NOMO-1 (cell line): Measurements from ENCODE around the gene CATSPERE.

Experiments
- DNase-seq, 2 experiments: peaks; one replicate each; lab custom pipeline; 2025; ENCODE audit not compliant: unreplicated experiment in 2 of 2; lab: John Stamatoyannopoulos, UW

CATSPERE gene, protein sequence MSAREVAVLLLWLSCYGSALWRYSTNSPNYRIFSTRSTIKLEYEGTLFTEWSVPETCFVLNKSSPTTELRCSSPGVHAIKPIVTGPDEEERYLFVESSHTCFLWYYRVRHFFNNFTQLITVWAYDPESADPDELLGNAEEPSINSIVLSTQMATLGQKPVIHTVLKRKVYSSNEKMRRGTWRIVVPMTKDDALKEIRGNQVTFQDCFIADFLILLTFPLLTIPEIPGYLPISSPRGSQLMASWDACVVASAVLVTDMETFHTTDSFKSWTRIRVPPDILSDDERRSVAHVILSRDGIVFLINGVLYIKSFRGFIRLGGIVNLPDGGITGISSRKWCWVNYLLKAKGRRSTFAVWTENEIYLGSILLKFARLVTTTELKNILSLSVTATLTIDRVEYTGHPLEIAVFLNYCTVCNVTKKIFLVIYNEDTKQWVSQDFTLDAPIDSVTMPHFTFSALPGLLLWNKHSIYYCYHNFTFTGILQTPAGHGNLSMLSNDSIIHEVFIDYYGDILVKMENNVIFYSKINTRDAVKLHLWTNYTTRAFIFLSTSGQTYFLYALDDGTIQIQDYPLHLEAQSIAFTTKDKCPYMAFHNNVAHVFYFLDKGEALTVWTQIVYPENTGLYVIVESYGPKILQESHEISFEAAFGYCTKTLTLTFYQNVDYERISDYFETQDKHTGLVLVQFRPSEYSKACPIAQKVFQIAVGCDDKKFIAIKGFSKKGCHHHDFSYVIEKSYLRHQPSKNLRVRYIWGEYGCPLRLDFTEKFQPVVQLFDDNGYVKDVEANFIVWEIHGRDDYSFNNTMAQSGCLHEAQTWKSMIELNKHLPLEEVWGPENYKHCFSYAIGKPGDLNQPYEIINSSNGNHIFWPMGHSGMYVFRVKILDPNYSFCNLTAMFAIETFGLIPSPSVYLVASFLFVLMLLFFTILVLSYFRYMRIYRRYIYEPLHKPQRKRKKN

DNA sequence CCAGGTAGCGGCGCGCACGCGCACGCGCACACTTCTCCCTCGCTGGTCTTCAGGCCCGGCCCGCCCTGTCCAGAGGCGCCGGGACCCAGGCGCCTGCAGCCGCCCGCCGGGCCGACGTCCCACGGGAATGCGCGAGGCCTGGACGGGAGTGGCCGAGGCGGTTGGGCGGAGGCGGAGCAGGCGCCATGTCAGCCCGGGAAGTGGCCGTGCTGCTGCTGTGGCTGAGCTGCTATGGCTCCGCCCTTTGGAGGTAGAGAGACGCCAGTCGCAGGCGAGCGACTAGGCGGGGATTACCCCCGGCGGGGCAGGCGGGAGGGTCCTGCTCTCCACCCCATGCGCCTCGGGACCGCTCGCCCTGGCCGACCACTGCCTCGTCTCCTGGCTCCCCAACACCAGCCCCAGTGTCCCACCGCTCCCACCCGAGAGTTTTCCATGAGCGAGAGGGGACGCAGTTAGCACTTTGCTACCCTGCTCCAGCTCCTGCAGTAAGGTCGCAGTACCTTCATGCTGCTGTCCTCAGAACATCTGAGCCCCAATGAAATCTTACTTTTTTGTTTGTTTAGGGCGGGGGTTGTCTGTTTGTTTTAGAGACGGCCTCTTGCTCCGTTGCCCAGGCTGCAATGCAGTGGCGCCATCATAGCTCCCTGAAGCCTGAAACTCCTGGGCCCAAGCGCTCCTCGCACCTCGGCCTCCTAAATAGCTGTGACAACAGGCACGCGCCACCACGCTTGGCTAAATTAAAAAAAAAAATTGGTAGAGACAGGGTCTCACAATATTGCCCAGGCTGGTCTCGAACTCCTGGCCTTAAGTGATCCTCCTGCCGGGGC lies at the start of gene CATSPERE:
TSS of gene CATSPERE (plus strand) at position 29 of the 827 bp plus-strand sequence. CDS start at position 186, 157 bp downstream.
- peak; percentile 61 to 70 for DNase-seq

DNA sequence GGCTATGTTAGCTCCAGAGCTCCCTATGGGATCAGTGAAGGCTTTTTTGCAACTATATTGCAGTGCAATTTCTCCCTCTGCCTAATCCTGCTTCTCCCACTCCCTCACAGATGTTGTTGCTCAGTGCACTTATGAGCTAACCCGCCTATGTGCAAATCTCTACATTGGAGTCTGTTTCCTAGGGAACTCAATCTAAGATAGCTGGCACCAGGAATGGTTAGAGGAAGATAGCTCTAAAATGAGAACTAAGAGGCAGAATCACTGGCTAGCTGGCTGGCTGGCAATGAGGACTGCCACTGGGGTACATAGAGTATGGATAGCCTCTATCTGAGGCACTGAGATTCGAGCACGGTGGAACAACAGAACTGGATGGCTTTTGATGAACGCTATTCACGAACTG lies 48.9 kb upstream of the CATSPERE start:
- no peak for DNase-seq

DNA sequence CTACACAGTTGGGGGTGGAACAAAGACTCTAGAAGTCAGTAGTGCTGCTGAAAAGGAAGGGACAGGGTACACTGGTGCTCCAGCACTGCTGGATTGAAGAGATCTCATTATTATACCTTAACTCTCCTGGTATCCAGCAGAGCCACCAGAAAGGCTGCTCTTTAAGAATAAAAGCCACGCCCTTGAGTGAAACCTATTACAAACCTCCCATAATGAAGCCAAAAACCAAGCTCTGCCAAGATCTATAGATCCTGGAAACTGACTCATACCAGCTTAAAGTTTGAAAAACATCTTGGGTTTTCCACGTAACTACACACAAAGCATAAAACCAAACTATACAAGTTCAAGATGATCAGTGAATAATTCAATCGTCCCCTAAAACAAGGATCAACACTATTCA lies 47.3 kb upstream of the CATSPERE start:
- DNase-seq: no peak

DNA sequence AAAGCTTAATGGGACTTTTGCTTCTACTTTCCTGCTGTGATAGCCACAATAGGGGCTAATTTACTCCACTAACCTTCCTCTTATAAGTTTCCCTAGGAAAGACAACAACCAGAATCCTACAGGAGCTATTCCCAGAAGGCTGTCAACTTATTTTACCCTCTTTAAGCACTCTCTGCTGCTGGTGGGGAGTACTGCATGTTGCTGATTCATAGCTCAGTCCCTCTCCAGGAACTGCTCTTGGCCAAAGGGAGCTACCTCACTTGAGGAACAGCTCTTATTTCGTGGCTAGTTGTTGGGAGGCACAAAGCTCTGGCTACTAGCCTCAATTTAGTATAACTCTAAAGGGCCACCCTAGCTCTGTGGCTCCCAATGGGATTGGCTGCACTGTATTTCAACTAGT lies 46.5 kb upstream of the CATSPERE start:
- no peak for DNase-seq

DNA sequence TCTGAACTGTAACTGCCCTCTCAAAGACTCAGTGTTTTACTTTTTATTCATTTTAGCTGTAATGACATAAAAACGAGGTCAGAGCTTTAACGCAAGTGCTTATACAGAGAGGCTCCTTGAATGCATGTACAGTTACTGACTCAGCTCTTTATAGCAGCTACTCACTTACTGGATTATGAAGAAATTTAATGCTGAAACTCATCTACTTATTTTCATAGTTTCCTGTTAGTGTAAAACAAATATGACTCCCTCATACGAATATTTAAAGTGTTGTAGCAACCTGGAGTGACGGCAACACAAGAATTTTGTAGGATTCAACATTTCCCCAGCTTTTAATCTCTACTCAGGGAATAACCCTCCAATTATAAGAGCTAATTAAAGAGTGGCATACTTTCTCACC lies 42.0 kb upstream of the CATSPERE start:
- DNase-seq: no peak

DNA sequence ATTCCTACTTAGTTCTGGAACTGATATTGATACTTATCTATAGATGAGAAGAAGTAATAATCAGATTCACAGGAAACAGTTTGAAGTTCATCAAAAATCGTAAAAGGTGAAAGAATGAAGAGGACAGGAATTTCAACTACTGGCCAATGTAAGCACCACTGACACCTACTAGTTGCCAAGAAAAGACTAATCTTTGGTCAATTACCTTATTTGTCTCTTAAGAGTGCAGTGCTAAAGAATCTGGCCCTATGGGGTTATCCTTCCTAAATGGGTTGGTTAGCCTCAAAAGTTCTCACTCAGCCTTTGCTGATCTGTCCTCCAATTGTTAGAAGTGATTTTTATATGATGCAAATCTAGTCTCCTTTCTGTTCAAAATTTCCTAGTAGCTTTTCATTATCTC lies 38.9 kb upstream of the CATSPERE start:
- no peak for DNase-seq

DNA sequence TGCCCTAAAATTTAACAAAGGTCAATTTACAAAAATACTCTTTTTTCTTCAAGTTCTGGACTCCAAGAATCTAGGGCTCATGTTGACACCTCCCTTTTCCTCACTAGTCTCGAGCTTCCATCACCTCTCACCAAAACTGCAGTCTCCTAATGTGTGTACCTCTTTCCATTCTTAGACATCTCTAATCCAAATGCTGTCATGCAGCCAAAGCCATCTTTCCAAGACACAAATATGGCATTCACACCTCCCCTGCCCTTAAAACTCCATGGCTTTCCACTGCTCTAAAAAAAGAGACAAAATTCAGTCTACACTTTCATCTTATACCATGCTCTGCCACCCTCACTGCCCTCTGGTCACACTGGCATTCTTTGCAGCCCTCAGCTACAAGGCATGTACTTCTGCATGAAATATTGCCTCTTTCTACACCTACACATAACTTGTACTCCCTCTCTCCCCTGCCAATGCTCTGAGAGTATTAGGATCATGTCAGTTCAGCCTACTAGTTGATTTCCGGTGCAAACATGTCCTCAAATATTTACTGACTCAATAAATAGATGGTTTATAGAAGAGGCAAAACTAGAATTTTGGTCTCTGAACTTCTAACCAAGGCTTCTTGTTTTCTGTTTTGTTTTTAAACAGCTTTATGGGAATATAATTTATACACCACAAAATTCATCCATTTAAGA lies 36.3 kb upstream of the CATSPERE start:
- no peak for DNase-seq

DNA sequence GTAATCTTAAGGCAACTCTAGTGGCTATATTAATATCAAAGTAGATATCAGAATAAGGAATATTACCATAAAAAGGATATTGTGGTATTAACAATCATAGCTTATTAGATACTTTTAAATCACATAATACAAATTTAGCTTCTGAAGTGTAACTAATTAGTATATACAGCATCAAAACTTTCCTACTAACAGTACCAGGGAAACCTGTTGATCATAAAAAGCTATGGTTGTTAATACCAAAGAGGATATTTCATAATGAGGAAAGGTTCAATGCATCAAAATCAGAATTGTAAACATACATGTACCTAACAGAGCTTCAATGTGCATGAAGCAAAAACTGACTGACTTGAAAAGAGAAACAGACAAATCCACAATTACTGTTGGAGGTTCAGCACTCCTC lies 33.4 kb upstream of the CATSPERE start:
- no peak for DNase-seq

DNA sequence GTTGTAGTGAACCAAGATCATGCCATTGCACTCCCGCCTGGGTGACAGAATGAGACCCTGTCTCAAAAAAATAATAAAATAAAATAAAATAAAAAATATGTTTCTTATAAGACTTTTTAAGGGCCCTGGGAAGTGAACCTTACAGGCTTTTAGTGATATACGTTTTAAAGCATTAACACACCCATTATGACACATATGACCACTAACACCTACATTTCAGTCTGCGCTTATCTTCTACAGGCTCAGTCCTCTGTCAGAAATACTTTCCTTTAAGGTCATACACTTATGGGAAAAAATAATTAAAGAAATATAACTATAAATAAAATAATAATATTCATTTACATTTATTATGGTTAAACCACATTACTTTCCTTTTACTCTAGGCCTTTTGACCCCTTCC lies 31.3 kb upstream of the CATSPERE start:
- DNase-seq: no peak

DNA sequence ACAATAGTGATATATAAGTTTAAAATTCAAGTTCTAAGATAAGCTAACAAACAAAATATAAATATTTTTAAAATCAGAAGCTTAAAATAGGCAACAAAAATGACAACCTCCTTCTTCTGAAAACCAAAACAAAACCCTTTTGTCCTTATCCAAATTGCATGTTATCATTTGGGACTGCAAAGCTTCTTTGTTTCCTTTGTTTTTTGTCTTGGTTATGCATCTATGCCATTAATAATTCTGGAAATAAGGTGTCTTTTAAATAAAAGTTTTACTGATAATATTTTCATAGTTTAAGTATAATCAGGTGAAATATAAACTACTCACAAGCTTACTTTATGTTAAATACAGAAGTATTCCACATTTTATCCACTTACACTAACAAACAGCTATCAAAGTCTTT lies 29.9 kb upstream of the CATSPERE start:
- no peak for DNase-seq

DNA sequence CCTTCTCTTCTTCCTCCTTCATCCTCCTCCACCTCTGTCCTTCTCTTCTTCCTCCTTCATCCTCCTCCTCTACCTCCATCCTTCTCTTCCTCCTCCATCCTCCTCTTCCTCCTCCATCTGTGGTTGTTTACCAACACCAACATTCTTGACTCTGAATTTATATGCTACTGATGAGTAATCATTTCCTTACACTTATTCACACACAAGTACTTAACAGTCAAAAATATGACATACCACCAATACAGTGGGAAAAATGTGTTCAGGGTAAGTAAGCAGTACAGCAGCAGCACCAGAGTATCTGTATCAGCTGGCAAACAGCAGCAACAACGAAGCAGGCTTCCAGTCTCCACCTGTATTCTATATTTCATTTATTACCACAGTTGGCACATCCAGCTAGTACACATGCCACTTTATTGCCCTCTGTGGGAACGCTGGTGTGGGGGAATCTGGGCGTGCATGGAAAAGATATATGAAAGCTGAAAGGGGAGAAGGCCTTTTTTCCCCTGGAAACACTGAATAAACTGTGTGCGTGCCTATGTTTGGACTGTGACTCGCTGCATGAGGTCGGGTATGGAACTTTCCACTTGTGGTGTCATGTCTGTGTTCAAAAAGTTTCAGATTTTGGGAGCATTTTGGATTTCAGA lies 25.4 kb upstream of the CATSPERE start:
- DNase-seq: no peak

DNA sequence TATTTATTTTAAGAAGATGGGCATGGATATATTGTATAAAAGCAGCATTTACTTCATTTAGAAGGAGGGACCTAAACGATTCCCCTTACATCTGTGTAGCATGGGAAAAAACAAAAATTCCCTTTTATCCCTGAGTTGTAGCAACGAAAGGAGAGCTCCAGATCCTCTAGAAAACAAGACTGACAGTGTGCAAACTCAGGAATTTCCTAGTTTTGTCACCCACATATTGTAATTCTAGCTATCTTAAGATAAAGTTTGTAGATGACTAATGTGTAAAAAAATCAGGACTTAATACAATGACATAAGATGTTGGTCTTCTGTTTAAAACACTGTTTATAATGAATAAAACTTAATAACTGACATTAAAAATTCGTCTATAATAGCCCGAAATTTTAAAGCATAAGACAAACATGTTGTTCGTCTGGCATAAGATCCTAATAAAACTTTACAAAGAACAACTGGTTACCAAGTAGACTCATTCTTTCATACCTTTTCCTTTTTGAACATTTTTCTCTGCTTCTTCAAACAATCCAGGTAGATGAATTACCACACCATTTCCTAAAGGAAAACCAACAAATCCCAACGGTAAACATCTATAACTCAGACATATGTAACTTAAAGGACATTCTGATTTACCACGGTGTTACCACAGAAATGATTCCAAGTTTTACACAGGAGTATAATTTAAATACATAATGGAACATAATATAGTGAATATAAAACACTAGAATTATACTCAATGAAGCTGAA lies 24.6 kb upstream of the CATSPERE start:
- DNase-seq: no peak

DNA sequence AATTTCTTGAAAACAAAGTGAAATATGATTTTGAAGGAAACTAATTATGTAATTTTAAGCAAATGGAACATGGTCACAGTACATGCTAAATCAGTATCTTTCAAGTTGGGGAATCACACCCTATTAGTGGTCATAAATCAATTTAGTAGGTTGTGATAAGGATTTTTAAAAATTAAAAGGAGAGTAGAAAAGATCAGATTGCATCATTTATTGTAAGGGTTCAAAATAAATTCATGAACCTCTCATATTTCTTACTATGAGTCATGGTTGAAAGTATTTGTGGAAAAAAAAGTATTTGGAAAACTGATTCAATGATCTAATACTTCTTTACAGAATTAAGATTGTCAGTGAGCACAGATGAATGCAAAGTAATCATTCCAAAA lies 24.0 kb upstream of the CATSPERE start:
- no peak for DNase-seq

DNA sequence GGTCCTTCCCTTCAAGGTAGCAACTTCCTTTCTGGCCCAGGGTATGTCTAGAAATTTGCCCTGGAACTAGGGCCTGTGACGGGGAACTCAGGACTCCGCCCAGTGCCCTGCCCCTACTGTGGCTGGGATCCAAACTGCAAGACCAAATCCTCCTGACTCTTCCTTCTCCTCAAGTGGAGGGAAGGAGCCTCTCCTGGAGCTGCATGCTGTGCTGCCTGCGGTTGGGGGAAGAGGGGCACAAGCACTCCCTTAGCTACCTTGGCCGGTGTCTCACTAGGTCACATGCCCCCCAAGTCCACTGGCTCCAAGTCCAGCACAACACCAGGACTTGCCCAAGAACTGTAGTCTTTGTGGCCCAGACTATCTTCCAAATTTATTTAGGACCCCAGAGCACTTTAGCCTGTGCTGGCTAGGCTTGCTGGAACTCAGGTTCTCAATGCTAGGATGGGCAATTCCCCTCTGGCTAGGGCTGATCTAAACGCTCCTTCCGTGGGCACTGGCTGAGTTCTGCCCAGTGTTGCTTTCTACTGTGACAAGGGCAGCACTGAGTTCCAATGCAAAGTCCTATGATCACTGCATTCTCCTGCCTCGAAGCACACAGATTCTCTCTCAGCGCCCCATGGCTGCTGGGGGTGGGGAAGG lies 21.6 kb upstream of the CATSPERE start:
- DNase-seq: no peak

DNA sequence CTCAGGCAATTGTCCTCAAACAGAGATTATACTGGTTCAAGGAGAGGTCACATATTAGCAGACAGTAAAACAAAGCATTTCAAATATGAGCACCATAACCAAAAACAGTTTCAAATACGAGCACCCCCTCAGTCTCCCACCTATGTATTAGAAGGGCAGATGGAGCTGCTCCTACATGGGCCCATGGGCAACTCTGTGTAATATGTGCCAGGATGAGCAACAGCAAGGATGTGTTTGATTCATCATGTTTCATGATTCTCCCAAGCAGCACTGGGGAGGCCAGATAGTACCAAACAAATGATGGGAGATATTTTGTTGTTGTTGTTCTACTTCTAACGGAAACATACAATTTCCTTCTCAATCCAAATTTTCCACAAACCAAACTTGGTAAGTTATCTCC lies 18.2 kb upstream of the CATSPERE start:
- DNase-seq: no peak

DNA sequence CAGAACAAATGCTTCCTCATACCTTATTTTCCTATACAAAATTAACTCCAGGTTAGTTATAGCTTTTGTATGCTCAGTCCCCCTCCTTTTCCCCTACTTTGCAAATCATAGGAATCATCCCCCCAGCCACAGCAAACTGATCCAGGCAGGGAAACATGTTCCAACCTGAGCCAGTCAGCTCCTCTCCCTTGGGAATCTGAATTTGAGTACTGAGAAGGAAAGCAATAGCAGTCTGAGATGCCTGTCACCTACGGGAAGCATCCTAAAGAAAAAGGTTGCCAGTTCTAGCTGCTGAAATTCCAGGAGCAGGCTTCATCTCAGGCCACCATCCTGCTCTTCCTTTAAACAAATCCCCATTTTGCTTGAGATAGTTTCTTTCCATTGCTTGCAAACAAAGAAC lies 16.2 kb upstream of the CATSPERE start:
- no peak for DNase-seq

DNA sequence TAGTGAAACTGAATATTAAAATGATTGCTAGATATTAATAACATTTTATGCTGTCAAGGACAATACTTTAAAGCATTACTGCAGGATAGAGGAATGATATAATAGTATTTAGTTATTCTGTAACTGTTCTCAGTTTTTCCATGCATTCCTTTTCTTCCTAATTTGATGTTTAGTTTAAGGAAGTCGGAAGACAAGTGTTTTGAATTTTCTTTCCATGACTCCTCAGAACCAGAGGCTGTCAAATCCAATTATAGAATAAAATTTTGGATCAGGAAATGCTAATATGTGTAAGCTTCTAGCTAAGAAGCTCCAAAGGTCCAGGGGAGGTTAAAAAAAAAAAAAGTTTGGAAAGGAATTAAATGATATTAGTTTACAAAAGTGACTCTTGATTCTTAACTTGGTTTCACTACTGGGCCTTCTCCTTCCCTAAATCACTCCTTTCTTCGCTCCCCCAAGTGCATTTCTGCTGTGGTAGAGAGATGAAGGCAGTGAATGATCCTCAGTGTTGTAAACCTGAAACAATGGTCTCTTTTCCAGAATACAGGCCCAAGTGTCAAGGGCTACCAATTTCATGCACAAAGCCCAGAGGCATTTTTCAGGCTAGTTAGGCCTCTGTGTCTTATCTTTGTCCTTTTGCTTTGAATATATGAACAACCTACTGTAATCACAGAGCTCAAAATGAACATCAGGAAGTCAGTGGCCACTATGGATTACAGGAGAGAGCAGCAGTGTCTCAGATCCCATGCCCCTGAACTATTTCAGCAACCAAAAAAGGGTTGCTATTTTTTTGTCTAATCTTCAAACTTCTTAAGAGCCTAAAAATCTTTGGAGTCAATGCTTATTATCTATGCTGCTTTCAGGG lies 15.5 kb upstream of the CATSPERE start:
- no peak for DNase-seq

DNA sequence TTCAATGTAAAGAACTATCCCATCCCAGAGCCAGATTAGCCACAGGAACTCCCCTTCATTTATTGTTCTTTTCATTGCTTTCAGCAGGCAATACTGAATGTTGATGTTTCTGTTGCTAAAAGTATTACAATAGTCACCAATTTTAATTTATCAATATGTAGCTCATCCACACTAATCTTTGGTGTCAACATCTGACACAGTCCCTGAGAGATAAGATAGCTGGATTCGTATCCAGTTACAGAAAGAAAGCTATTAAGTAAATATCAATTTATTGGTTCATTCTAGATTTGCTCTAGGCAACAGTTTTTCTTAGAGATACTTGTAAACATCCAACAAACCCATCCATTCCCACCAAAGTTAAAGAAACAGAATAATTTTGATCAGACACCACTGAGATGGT lies 14.0 kb upstream of the CATSPERE start:
- DNase-seq: no peak
